ENCODE results near the gene NUP210. TPM values are rescaled to one million over a fixed set of nuclear protein-coding genes. Genes with fewer than 3 reads are reported as not detected.

NUP210 gene
- total RNA-seq, 2 donors from 2014 or later: 4.4 to 4.5 TPM

DNA sequence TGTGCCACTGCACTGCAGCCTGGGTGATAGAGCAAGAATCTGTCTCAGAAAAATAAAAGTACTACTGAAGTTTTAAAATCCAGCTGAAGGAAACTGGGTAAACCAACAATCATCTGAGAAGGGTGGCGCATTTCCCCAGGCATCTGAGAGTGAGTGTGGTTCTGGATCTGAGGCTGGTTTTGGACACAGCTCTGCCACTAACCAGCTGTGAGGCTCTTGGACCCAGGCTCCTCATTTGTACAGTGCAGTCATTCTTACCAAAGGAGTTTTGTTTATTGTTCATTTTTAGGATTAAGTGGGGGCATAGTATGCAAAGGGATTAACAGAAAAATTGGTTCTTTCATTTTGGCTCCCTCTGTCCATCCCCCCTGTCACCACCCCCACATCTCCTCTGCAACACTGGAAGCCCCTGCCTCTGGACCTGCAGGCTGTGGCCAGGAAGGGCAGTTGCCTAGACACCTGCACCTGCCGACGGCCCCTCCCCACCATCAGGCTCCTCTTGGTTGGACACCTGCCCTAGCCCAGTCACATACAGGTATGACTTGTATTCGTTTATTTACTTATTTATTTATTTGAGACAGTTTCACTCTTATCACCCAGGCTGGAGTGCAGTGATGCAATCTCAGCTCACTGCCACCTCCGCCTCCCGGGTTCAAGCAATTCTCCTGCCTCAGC, 8.8 kb downstream of the NUP210 start:
- no peaks in the 10 kb centered on the region for H3K36me3 ChIP-seq
- TF ChIP-seq, protein P1, sequence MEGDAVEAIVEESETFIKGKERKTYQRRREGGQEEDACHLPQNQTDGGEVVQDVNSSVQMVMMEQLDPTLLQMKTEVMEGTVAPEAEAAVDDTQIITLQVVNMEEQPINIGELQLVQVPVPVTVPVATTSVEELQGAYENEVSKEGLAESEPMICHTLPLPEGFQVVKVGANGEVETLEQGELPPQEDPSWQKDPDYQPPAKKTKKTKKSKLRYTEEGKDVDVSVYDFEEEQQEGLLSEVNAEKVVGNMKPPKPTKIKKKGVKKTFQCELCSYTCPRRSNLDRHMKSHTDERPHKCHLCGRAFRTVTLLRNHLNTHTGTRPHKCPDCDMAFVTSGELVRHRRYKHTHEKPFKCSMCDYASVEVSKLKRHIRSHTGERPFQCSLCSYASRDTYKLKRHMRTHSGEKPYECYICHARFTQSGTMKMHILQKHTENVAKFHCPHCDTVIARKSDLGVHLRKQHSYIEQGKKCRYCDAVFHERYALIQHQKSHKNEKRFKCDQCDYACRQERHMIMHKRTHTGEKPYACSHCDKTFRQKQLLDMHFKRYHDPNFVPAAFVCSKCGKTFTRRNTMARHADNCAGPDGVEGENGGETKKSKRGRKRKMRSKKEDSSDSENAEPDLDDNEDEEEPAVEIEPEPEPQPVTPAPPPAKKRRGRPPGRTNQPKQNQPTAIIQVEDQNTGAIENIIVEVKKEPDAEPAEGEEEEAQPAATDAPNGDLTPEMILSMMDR (IDR thresholded peaks at IDR 0.05): no peak
- H3K4me3 ChIP-seq: no peak overlapping the region
- peaks cover 0 to 11% of the 10 kb centered on the region in 2 donors for H3K9me3 ChIP-seq
- DNase-seq (ENCODE audit: low spot score): no peak
- no peaks in the 10 kb centered on the region for H3K27me3 ChIP-seq
- H3K27ac ChIP-seq: no peak overlapping the region
- no peaks in the 10 kb centered on the region for H3K4me1 ChIP-seq

DNA sequence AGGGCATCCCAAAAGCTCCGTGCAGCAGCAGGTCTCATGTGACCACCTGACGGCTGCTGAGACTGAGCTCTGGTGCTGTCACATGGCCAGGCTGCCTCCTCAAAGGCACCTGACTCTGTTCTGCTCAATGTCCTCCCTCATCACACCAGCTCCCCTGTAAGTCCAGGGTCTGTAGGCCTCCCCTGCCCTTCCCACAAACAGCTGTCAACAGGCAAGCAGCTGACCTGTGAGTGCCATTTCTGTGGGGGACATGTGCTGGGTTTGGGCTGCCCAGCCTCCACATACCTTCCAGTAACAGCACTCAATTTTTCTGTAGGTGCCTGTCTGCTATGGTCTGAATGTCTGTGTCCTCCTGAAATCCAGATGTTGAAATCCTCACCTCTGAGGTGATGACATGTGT, 11.2 kb downstream of the NUP210 start:
- Histone ChIP-seq H3K9me3 (peaks cover 0 to 11% of the 10 kb centered on the region in 2 donors), H3K27ac (no peak overlapping the region), H3K4me1 (no peaks in the 10 kb centered on the region), H3K4me3 (no peak overlapping the region), H3K36me3 (no peaks in the 10 kb centered on the region), H3K27me3 (no peaks in the 10 kb centered on the region)
- TF ChIP-seq, protein P1 (IDR thresholded peaks at IDR 0.05): no peak
- no peak for DNase-seq (ENCODE audit: low spot score)

DNA sequence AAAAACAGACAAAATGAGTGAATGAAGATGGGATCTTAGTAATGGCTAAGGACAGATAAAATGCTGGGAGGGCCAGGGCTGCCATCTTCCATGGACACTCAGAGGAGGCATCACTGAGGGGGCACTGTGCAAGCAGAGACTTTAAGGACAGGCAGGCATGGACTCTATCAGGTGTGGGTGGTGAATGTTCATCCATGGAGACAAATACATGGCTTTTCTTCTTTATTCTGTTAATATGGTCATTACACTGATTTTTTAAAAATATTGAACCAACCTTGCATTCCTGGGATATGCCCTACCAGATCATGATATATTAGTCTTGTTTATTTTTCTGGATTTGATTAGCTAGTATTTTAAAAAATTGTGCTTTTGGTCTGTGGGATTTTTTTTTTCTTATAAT, 12.2 kb downstream of the NUP210 start:
- no peaks in the 10 kb centered on the region for H3K4me1 ChIP-seq
- H3K27ac ChIP-seq: no peak overlapping the region
- no peak overlapping the region for H3K4me3 ChIP-seq
- H3K27me3 ChIP-seq: no peaks in the 10 kb centered on the region
- H3K9me3 ChIP-seq: peaks cover 0 to 18% of the 10 kb centered on the region in 2 donors
- TF ChIP-seq, protein P1 (IDR thresholded peaks at IDR 0.05): no peak
- no peaks in the 10 kb centered on the region for H3K36me3 ChIP-seq
- no peak for DNase-seq (ENCODE audit: low spot score)

DNA sequence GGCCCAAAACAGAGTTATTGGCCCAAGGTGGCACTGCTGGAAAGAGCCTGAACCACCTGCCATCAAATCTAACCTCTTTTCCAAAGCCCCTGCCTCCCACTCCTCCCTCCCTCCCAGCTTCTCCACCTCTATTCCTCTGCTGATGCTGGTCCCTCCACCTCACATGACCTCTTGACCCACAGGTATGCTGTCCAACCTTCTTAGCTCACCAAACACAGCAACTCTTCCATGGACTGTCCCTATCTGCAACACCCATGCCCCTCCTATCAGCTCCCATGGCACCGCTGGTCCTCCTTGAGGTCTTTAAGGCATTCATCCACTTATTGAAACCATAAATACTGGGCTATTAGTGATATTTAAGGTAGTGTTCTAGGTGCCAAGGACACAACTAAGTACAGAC, 12.6 kb downstream of the NUP210 start:
- no peaks in the 10 kb centered on the region for H3K4me1 ChIP-seq
- TF ChIP-seq, protein P1 (IDR thresholded peaks at IDR 0.05): no peak
- no peaks in the 10 kb centered on the region for H3K27me3 ChIP-seq
- no peak for DNase-seq (ENCODE audit: low spot score)
- no peak overlapping the region for H3K4me3 ChIP-seq
- H3K27ac ChIP-seq: no peak overlapping the region
- peaks cover 0 to 19% of the 10 kb centered on the region in 2 donors for H3K9me3 ChIP-seq
- no peaks in the 10 kb centered on the region for H3K36me3 ChIP-seq

DNA sequence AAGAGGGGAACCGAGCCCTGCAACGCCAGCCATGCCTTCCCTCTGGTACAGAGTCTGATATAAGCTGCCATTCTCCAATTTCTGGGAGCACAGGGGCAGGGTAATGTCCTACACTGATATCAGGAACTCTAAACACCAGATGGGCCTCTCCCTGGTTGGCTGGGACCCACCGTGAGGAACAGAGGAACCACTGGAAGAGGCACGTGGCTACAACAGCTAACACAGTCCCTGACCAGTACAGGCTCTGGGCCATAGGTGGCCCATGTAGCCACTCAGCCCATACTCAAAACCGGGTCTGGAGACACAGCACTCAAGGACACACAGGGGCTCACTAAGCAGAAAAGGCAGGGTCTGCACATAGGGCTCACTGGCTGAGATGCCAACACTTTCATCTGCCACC, 13.9 kb downstream of the NUP210 start:
- Histone ChIP-seq H3K4me1 (no peaks in the 10 kb centered on the region), H3K4me3 (no peak overlapping the region), H3K9me3 (peaks cover 0 to 19% of the 10 kb centered on the region in 2 donors), H3K27me3 (no peaks in the 10 kb centered on the region), H3K36me3 (no peaks in the 10 kb centered on the region), H3K27ac (no peak overlapping the region)
- DNase-seq (ENCODE audit: low spot score): no peak
- TF ChIP-seq, protein P1 (IDR thresholded peaks at IDR 0.05): no peak

DNA sequence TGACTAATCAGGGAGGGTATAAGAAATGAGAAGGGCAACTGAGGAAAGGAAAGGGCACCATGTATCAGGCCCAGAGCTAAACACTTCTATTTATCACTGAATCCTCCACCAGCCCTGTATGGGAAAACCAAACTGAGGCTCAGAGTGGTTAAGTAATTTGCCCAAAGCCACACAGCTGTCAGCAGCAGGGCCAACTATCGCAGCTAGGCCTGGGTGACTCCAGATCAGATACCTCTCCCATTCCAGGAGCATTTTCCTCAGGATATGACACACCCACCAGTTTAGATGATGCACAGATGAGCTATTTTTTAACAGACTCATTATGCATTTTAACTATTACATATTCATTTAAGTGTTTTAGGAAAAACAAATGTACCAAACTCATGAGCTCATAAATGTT, 14.5 kb downstream of the NUP210 start:
- Histone ChIP-seq H3K27me3 (no peaks in the 10 kb centered on the region), H3K4me3 (no peak overlapping the region), H3K4me1 (no peaks in the 10 kb centered on the region), H3K9me3 (peaks cover 0 to 19% of the 10 kb centered on the region in 2 donors), H3K27ac (no peak overlapping the region), H3K36me3 (no peaks in the 10 kb centered on the region)
- DNase-seq (ENCODE audit: low spot score): no peak
- TF ChIP-seq, protein P1 (IDR thresholded peaks at IDR 0.05): no peak

Data from right atrium auricular region (tissue), 2 donors.